Heart right ventricle (tissue), 16 donors: ENCODE measurements around the gene KLF16. TPM values are rescaled to one million over a fixed set of nuclear protein-coding genes. Genes with fewer than 3 reads are reported as not detected.
"Not testable (repeated sequence)": the region's sequence is repeated elsewhere in the genome, so short reads cannot be mapped to it uniquely, and the experiment has no call there.

Source experiments
- ATAC-seq, 8 donors: fragments of 200-7000 bp; cut with Tn5 transposase; one replicate each; pipeline ENCODE4 v1.9.1; 2020; ENCODE audit warnings: mild to moderate bottlenecking in 8 of 8, moderate library complexity in 8 of 8, moderate number of reproducible peaks in 1 of 8
- DNase-seq, 2 donors: peaks; one replicate each; pipeline ENCODE4 v3.0.0-alpha.2; 2020
- H3K27ac ChIP-seq, 10 donors: fragments of 200-600 bp; sonication (generic) in 2 of 10; one replicate each; pipeline versions ENCODE4 v1.5.0 to v1.8.0; 2020 to 2022; ENCODE audit warnings: mild to moderate bottlenecking in 3 of 10
- H3K27me3 ChIP-seq, 7 donors: fragments of 200-600 bp; one replicate each; pipeline ENCODE4 v1.8.0; 2021 to 2022; ENCODE audit warnings: mild to moderate bottlenecking in 2 of 7
- H3K36me3 ChIP-seq, 9 donors: fragments of 200-600 bp; sonication (generic) in 1 of 9; one replicate each; pipeline versions ENCODE4 v1.5.0 to v1.8.0; 2020 to 2022; ENCODE audit warnings: mild to moderate bottlenecking in 2 of 9
- H3K4me1 ChIP-seq, 9 donors: fragments of 200-600 bp; sonication (generic) in 1 of 9; one replicate each; pipeline versions ENCODE4 v1.5.0 to v1.8.0; 2020 to 2022; ENCODE audit warnings: mild to moderate bottlenecking in 4 of 9
- H3K4me3 ChIP-seq, 10 donors: fragments of 200-600 bp; sonication (generic) in 2 of 10; one replicate each; pipeline versions ENCODE4 v1.5.0 to v1.8.0; 2020 to 2022; ENCODE audit warnings: mild to moderate bottlenecking in 7 of 10, moderate library complexity in 2 of 10
- H3K9me3 ChIP-seq, 11 donors: fragments of 200-600 bp in 10 of 11; sonication (generic) in 2 of 11; one replicate each; pipeline versions ENCODE4 v1.5.0 to v1.8.0; 2013 to 2022; ENCODE audit warnings: mild to moderate bottlenecking in 2 of 11, control low read depth in 1 of 11, moderate library complexity in 1 of 11
- CTCF ChIP-seq, 9 donors: fragments of 200-600 bp; sonication (generic) in 2 of 9; IDR thresholded peaks; one replicate each; pipeline versions ENCODE4 v1.5.0 to v1.8.0; 2021 to 2022; ENCODE audit warnings: antibody characterized with exemption in 9 of 9, mild to moderate bottlenecking in 5 of 9, moderate library complexity in 1 of 9
- WGBS, 2 donors: extraction: QIAGEN DNeasy Blood & Tissue Kit; methylation state at CpG; one replicate each; pipeline ENCODE4 v1.1.7; 2013; ENCODE audit warnings: inconsistent platforms in 1 of 2; 5-methylcytosine and 5-hydroxymethylcytosine counted together
- intact Hi-C, 10 donors: fragments of 100-400 bp; cut with DNase I; formaldehyde crosslinking; loops; one replicate each; pipeline versions ENCODE4 v1.11.1 to v1.14.2; 2022
- polyA plus RNA-seq, 2 donors: library from polyadenylated mRNA; stranded (reverse); fragments of 200-250 nt; gene quantifications; one replicate each; pipeline ENCODE4 v1.2.3, GENCODE V29; 2013
- total RNA-seq, 10 donors: library from RNA; stranded (reverse); fragmentation: NEBNext Ultra II Directional in 3 of 10; extraction: Animal tissue kit (Norgen Biotek cat#: 25700) in 3 of 10; gene quantifications; one replicate each; pipeline versions ENCODE4 v1.2.1 to v1.2.4, GENCODE V29; 2021 to 2023
- donor health status: Arrhythmogenic right ventricular cardiomyopathy.
- donor health status: ischemic (EF 13 %, LVEDD 7.1; RV severe dilation, severe dysfunction).
- donor health status: healthy with polysubstance abuse.
- donor health status: DM: no; HTN: yes; CAD: no.
- donor health status: DM: no; HTN: no; CAD: no.
- donor health status: ischemic (EF 25% LVEDD 6.9; RV normal size, moderate dysfunction).
- donor health status: ischemic (EF 25% LVEDD 5.7; RV mildly dilated, moderate dysfunction).
- donor health status: healthy.
- donor health status: DM: yes; HTN: yes; CAD: no.
- donor health status: Ischemic cardiomyopathy.
- donor health status: ischemic (EF 35%, LVEDD 5.7; RV mildly dilated, moderate dysfunction).
- donor health status: nonischemic (EF 11% LVEDD 7.7; RV severe dilation, severe dysfunction).
- donor health status: DM: yes; HTN: yes; CAD: no.
- donor health status: PGD.
- donor health status: ischemic (EF 29% LVEDD 5.4; RV normal size, mild dysfunction).
- donor health status: nonischemic (EF 23%, LVEDD 6.1; RV moderate dilation, normal function).

The KLF16 gene
- total and polyA plus RNA-seq, 12 donors, result 4.0 to 13.4 (median 7.6) TPM

DNA sequence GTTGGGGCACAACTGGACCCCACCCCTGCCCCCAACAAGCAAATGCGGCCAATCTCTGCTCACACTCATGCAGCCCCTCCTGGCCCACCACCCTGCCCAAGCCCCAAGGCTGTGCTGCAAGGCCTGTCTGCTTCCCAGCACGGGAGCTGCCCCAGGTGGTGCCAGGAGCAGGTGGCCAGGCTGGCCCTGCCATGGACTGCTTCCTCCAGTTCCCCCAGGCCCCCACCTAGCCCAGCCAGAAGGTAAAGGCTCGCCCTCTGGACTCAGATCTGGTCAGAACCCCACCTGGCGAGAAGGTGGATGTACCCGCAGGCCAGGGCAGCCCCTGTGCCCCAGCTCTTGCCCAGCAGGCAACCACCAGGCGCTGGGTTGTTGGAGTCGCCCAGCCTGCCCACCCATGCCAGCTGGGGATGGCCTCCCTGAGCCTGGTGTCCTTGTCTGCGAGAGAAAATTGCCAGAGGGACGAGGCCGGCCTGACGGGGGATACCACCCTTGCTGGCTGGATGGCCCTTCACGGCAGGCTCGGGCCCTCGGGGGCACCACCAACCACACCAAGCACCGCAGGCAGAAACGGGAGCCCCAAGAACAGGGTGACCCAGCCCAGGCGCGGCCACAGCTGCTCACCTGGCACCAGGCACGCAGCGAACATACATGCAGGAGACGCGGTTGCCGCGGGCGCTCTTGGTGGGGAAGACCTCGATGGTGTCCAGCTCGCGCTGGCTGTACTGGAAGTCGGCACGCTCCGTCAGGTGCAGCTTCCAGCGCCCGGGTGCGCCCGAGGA, 17.4 kb upstream of the KLF16 start:
- ATAC-seq (no peak), DNase-seq (no peak)
- TF ChIP-seq CTCF (IDR thresholded peaks at IDR 0.05), result no peak
- no peaks in the 10 kb centered on the region for H3K9me3 ChIP-seq
- H3K4me1 ChIP-seq, result peaks cover 32 to 59% (median 51%) of the 10 kb centered on the region in 9 donors
- H3K4me3 ChIP-seq, result peak overlapping the region in 9 of 10 donors; percentile 6 to 100 (median 92)
- intact Hi-C loops, result no loop called here
- no peaks in the 10 kb centered on the region for H3K27me3 ChIP-seq
- H3K27ac ChIP-seq, result peak overlapping the region in 9 of 10 donors; percentile 91 to 99 (median 96)
- 77 to 90% methylated on average over 26 to 34 of the region's 35 CpGs for WGBS, 2 donors
- H3K36me3 ChIP-seq, result peaks cover 0 to 29% (median 0%) of the 10 kb centered on the region in 9 donors

- Histone ChIP-seq H3K27ac (peak overlapping the region in 5 of 10 donors; percentile 95 to 98 (median 96)), H3K4me3 (peak overlapping the region in 2 of 10 donors; percentile 92 to 95), H3K4me1 (peaks cover 32 to 61% (median 51%) of the 10 kb centered on the region in 9 donors), H3K36me3 (peaks cover 0 to 29% (median 0%) of the 10 kb centered on the region in 9 donors)
- H3K9me3 ChIP-seq, intact Hi-C loops, H3K27me3 ChIP-seq, ATAC-seq, DNase-seq: not testable (repeated sequence)
- 90% methylated on average over 14 to 16 of the region's 17 CpGs for WGBS, 2 donors
Measured at GRCh38 chr19:1879982-1880381, 16.6 kb upstream of the KLF16 start.

GRCh38 chr19:1878583-1878982, 15.2 kb upstream of the KLF16 start:
- H3K4me1 ChIP-seq, result peaks cover 27 to 64% (median 58%) of the 10 kb centered on the region in 9 donors
- H3K27ac ChIP-seq, H3K27me3 ChIP-seq, DNase-seq, H3K4me3 ChIP-seq, H3K9me3 ChIP-seq, ATAC-seq, intact Hi-C loops: not testable (repeated sequence)
- H3K36me3 ChIP-seq, result peaks cover 0 to 31% (median 0%) of the 10 kb centered on the region in 9 donors
- WGBS, 2 donors, result 66 to 72% methylated on average over 8 of the region's 8 CpGs

- DNase-seq, H3K4me3 ChIP-seq, intact Hi-C loops, ATAC-seq, H3K27ac ChIP-seq, H3K9me3 ChIP-seq, H3K27me3 ChIP-seq: not testable (repeated sequence)
- Histone ChIP-seq H3K36me3 (peaks cover 0 to 33% (median 0%) of the 10 kb centered on the region in 9 donors), H3K4me1 (peaks cover 25 to 64% (median 58%) of the 10 kb centered on the region in 9 donors)
- WGBS, 2 donors, result 60 to 73% methylated on average over 28 to 40 of the region's 47 CpGs
Measured at GRCh38 chr19:1877280-1877660, 13.9 kb upstream of the KLF16 start.

GRCh38 chr19:1876496-1877279, 13.3 kb upstream of the KLF16 start:
- H3K27me3 ChIP-seq, DNase-seq, intact Hi-C loops, H3K9me3 ChIP-seq: not testable (repeated sequence)
- Histone ChIP-seq H3K36me3 (peaks cover 0 to 34% (median 0%) of the 10 kb centered on the region in 9 donors), H3K4me3 (peak overlapping the region; percentile 77 to 100 (median 92)), H3K4me1 (peaks cover 27 to 64% (median 58%) of the 10 kb centered on the region in 9 donors), H3K27ac (peak overlapping the region; percentile 81 to 99 (median 95))
- ATAC-seq, result peak in 7 of 8 donors; percentile 2 to 23 (median 15)
- TF ChIP-seq CTCF (IDR thresholded peaks at IDR 0.05), result peak in 1 of 9 donors; percentile 27
- WGBS, 2 donors, result 28 to 39% methylated on average over 44 to 48 of the region's 53 CpGs
